Endodermal cell (in vitro differentiated cells): ENCODE data around the gene CACNA1S. TPM values are rescaled to one million over a fixed set of nuclear protein-coding genes. Genes with fewer than 3 reads are reported as not detected.

ENCODE experiments used
- DNase-seq: peaks from one replicate; pipeline ENCODE4 v3.0.0-alpha.2; 2017
- H3K27ac ChIP-seq: 2 replicates; pipeline ENCODE4 v1.5.1; 2013; ENCODE audit warnings: mild to moderate bottlenecking, low read depth, low read length, moderate library complexity
- H3K27me3 ChIP-seq: 2 replicates; pipeline ENCODE4 v1.6.1; 2013; ENCODE audit warnings: mild to moderate bottlenecking, low read length, moderate library complexity; ENCODE audit not compliant: insufficient read depth, control insufficient read depth, poor library complexity, severe bottlenecking
- H3K36me3 ChIP-seq: 2 replicates; pipeline ENCODE4 v1.7.0; 2013; ENCODE audit warnings: mild to moderate bottlenecking, low read length, moderate library complexity; ENCODE audit not compliant: control insufficient read depth, insufficient read depth
- H3K4me1 ChIP-seq: one replicate; pipeline ENCODE4 v1.7.0; 2013; ENCODE audit warnings: low read length; ENCODE audit not compliant: control insufficient read depth, insufficient read depth
- H3K4me3 ChIP-seq: 2 replicates; pipeline ENCODE4 v1.5.1; 2013; ENCODE audit warnings: mild to moderate bottlenecking, low read length, moderate library complexity
- H3K9ac ChIP-seq: 2 replicates; pipeline ENCODE4 v1.6.1; 2013; ENCODE audit warnings: mild to moderate bottlenecking, low read length, moderate library complexity; ENCODE audit not compliant: poor library complexity, severe bottlenecking; ENCODE audit errors: extremely low read depth
- H3K9me3 ChIP-seq: 2 replicates; pipeline ENCODE4 v1.6.1; 2013; ENCODE audit warnings: mild to moderate bottlenecking, low read length, moderate library complexity; ENCODE audit not compliant: control insufficient read depth
- H3K27ac Mint-ChIP-seq: 2 replicates; pipeline ENCODE4 v1.8.0; 2020; ENCODE audit warnings: mixed read lengths
- H3K27me3 Mint-ChIP-seq: 2 replicates; pipeline ENCODE4 v1.8.0; 2021; ENCODE audit warnings: mild to moderate bottlenecking, mixed read lengths; ENCODE audit not compliant: insufficient read depth
- H3K36me3 Mint-ChIP-seq: 2 replicates; pipeline ENCODE4 v1.8.0; 2020; ENCODE audit warnings: low read depth, mixed read lengths
- H3K4me1 Mint-ChIP-seq: 2 replicates; pipeline ENCODE4 v1.8.0; 2020; ENCODE audit warnings: mixed read lengths
- H3K4me3 Mint-ChIP-seq: 2 replicates; pipeline ENCODE4 v1.8.0; 2020; ENCODE audit warnings: mild to moderate bottlenecking, moderate library complexity, mixed read lengths
- H3K9me3 Mint-ChIP-seq: 2 replicates; pipeline ENCODE4 v1.8.0; 2020; ENCODE audit warnings: mild to moderate bottlenecking, mixed read lengths
- CTCF ChIP-seq: fragments of 200-600 bp; sonication (generic); conservative IDR thresholded peaks from 2 replicates; pipeline ENCODE4 v1.5.0; 2021; ENCODE audit warnings: antibody characterized with exemption, mild to moderate bottlenecking
- WGBS, 2 experiments: methylation state at CpG; one replicate each; pipeline versions ENCODE4 v1.1.5 to v1.1.7; 2013; ENCODE audit warnings: missing lambda C conversion rate in 2 of 2, mixed read lengths in 1 of 2; ENCODE audit not compliant: insufficient coverage in 1 of 2, insufficient read length in 1 of 2; 5-methylcytosine and 5-hydroxymethylcytosine counted together
- total RNA-seq, 2 donors: library from RNA; stranded (reverse); fragmentation: NEBNext Ultra II Directional in 1 of 2; extraction: Animal tissue kit (Norgen Biotek cat#: 25700) in 1 of 2; gene quantifications; 2 replicates in 1 of 2; 3 replicates in 1 of 2; pipeline ENCODE4 v1.2.1, GENCODE V29; 2021

CACNA1S gene
- total RNA-seq, 2 donors from 2014 or later, result 0.11 to 0.13 TPM

GRCh38 chr1:201002510-201002909, 109.7 kb downstream of the CACNA1S start:
- Histone ChIP-seq H3K4me1 (no peaks in the 10 kb centered on the region), H3K27ac (no peak overlapping the region), H3K9me3 (no peaks in the 10 kb centered on the region), H3K36me3 (no peaks in the 10 kb centered on the region), H3K4me3 (no peak overlapping the region), H3K9ac (no peak overlapping the region), H3K27me3 (no peaks in the 10 kb centered on the region)
- WGBS, 2 experiments, result 79 to 90% methylated on average over 1 of the region's 1 CpG
- no peaks in the 10 kb centered on the region for H3K36me3 Mint-ChIP-seq
- TF ChIP-seq CTCF, result no peak
- H3K9me3 Mint-ChIP-seq, result no peaks in the 10 kb centered on the region
- no peak overlapping the region for H3K27ac Mint-ChIP-seq
- DNase-seq, result no peak
- H3K27me3 Mint-ChIP-seq, result no peaks in the 10 kb centered on the region
- no peaks in the 10 kb centered on the region for H3K4me1 Mint-ChIP-seq
- no peak overlapping the region for H3K4me3 Mint-ChIP-seq

GRCh38 chr1:201001962-201002361, 110.3 kb downstream of the CACNA1S start:
- H3K36me3 ChIP-seq, result no peaks in the 10 kb centered on the region
- no peak for DNase-seq
- H3K9ac ChIP-seq, result no peak overlapping the region
- H3K27ac ChIP-seq, result no peak overlapping the region
- no peaks in the 10 kb centered on the region for H3K9me3 Mint-ChIP-seq
- no peak overlapping the region for H3K27ac Mint-ChIP-seq
- H3K4me3 Mint-ChIP-seq, result no peak overlapping the region
- no peaks in the 10 kb centered on the region for H3K27me3 Mint-ChIP-seq
- H3K9me3 ChIP-seq, result no peaks in the 10 kb centered on the region
- 89% methylated on average over 5 to 11 of the region's 11 CpGs for WGBS, 2 experiments
- no peaks in the 10 kb centered on the region for H3K36me3 Mint-ChIP-seq
- H3K4me3 ChIP-seq, result no peak overlapping the region
- H3K4me1 Mint-ChIP-seq, result no peaks in the 10 kb centered on the region
- no peak for TF ChIP-seq CTCF
- H3K4me1 ChIP-seq, result no peaks in the 10 kb centered on the region
- no peaks in the 10 kb centered on the region for H3K27me3 ChIP-seq

- H3K27me3 Mint-ChIP-seq, result no peaks in the 10 kb centered on the region
- WGBS, 2 experiments, result 93 to 96% methylated on average over 20 to 25 of the region's 25 CpGs
- TF ChIP-seq CTCF, result no peak
- no peak overlapping the region for H3K27ac Mint-ChIP-seq
- no peak overlapping the region for H3K4me3 Mint-ChIP-seq
- no peak for DNase-seq
- no peak overlapping the region for H3K4me3 ChIP-seq
- no peak overlapping the region for H3K9ac ChIP-seq
- no peaks in the 10 kb centered on the region for H3K9me3 ChIP-seq
- no peak overlapping the region for H3K27ac ChIP-seq
- no peaks in the 10 kb centered on the region for H3K36me3 Mint-ChIP-seq
- no peaks in the 10 kb centered on the region for H3K4me1 Mint-ChIP-seq
- no peaks in the 10 kb centered on the region for H3K36me3 ChIP-seq
- no peaks in the 10 kb centered on the region for H3K27me3 ChIP-seq
- no peaks in the 10 kb centered on the region for H3K4me1 ChIP-seq
- no peaks in the 10 kb centered on the region for H3K9me3 Mint-ChIP-seq
These were observed 111.8 kb downstream of the CACNA1S start for GRCh38 chr1:201000391-201000790.
